HepG2 (cell line): ENCODE data around the gene CEP131.

Source experiments
- BHLHE40 ChIP-seq: IDR thresholded peaks from 2 replicates; pipeline ENCODE4 v1.6.1; 2011; ENCODE audit warnings: low read length, improper control_type of control experiment
- CHD2 ChIP-seq: IDR thresholded peaks from 2 replicates; pipeline ENCODE4 v1.6.1; 2011; ENCODE audit warnings: low read depth, low read length, improper control_type of control experiment
- GTF3A ChIP-seq: sonication (generic); formaldehyde crosslinking; conservative IDR thresholded peaks from 2 replicates; pipeline ENCODE4 v1.4.0; 2020; ENCODE audit warnings: mild to moderate bottlenecking, missing genetic modification reagents
- POLR2A ChIP-seq, 2 experiments: IDR thresholded peaks; 2 replicates each; pipeline ENCODE4 v1.6.1; 2011; ENCODE audit warnings: low read depth in 2 of 2, low read length in 2 of 2, mild to moderate bottlenecking in 1 of 2, moderate library complexity in 1 of 2; ENCODE audit not compliant: insufficient read depth in 1 of 2
- POLR2AphosphoS5 ChIP-seq: IDR thresholded peaks from 2 replicates; pipeline ENCODE4 v1.6.1; 2012; ENCODE audit warnings: low read depth, low read length
- PTBP1 ChIP-seq: fragments of 200-400 bp; formaldehyde crosslinking; IDR thresholded peaks from 2 replicates; pipeline ENCODE4 v1.6.1; 2018; ENCODE audit warnings: low read length, low read depth; ENCODE audit not compliant: poor library complexity, severe bottlenecking
- RXRA ChIP-seq: sonication (generic); formaldehyde crosslinking; IDR thresholded peaks from 2 replicates; pipeline ENCODE4 v1.5.1; 2020; ENCODE audit warnings: missing genetic modification reagents
- SIN3B ChIP-seq: fragments of 150-350 bp; IDR thresholded peaks from 2 replicates; pipeline ENCODE4 v1.6.1; 2014; ENCODE audit warnings: low read length
- ZNF564 ChIP-seq: sonication (generic); formaldehyde crosslinking; IDR thresholded peaks from 2 replicates; pipeline ENCODE4 v1.8.1; 2023; ENCODE audit warnings: mild to moderate bottlenecking, missing genetic modification reagents
- TF ChIP-seq, protein P1 (sequence below): sonication (generic); formaldehyde crosslinking; IDR thresholded peaks from 2 replicates; pipeline ENCODE4 v1.5.0; 2020; ENCODE audit warnings: mild to moderate bottlenecking, missing genetic modification reagents, moderate library complexity
- TF ChIP-seq, protein P2 (sequence below): sonication (generic); formaldehyde crosslinking; IDR thresholded peaks from 2 replicates; pipeline ENCODE4 v1.5.0; 2020; ENCODE audit warnings: missing genetic modification reagents

DNA sequence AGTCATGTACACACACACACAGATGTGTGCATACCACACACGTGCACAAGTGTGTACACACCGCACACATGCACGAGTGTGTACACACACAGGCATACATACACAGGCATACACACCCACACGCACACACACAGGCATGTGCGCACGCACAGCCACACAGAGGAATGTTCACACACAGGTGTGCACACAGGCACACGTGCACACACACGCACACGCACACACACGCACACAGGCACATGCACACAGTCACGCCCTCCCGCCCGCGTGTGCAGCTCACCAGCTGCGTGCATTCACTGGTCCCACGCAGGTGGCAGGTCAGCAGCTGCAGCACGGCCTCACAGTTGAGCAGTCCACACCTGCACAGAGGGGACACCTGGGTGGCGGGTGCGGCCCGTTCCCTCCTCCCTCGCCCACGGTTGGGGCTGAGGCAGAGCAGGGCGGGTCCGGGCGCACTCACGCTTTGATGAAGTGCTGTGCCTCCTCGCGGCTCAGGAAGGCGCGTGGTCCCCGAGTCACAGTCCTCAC, 8.4 kb upstream of the CEP131 start:
- TF ChIP-seq, protein P1, sequence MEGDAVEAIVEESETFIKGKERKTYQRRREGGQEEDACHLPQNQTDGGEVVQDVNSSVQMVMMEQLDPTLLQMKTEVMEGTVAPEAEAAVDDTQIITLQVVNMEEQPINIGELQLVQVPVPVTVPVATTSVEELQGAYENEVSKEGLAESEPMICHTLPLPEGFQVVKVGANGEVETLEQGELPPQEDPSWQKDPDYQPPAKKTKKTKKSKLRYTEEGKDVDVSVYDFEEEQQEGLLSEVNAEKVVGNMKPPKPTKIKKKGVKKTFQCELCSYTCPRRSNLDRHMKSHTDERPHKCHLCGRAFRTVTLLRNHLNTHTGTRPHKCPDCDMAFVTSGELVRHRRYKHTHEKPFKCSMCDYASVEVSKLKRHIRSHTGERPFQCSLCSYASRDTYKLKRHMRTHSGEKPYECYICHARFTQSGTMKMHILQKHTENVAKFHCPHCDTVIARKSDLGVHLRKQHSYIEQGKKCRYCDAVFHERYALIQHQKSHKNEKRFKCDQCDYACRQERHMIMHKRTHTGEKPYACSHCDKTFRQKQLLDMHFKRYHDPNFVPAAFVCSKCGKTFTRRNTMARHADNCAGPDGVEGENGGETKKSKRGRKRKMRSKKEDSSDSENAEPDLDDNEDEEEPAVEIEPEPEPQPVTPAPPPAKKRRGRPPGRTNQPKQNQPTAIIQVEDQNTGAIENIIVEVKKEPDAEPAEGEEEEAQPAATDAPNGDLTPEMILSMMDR (CRISPR knock-in tag): no peak
- no peak for TF ChIP-seq GTF3A (CRISPR knock-in tag)
- no peak for TF ChIP-seq POLR2AphosphoS5
- TF ChIP-seq ZNF564 (CRISPR knock-in tag): no peak
- TF ChIP-seq CHD2: no peak
- TF ChIP-seq, protein P2, sequence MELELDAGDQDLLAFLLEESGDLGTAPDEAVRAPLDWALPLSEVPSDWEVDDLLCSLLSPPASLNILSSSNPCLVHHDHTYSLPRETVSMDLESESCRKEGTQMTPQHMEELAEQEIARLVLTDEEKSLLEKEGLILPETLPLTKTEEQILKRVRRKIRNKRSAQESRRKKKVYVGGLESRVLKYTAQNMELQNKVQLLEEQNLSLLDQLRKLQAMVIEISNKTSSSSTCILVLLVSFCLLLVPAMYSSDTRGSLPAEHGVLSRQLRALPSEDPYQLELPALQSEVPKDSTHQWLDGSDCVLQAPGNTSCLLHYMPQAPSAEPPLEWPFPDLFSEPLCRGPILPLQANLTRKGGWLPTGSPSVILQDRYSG: no peak
- no peak for TF ChIP-seq BHLHE40
- TF ChIP-seq SIN3B: no peak
- no peak for TF ChIP-seq POLR2A (IDR thresholded peaks at IDR 0.05; ENCODE audit: insufficient read depth in 1 of 2, low read depth in 2 of 2, low read length in 2 of 2)
- no peak for TF ChIP-seq PTBP1
- TF ChIP-seq RXRA: peak; percentile 16; the same call in 1 of the 2 replicates
